Hematopoietic multipotent progenitor cell treated with erythropoietin and hydrocortisone succinate and interleukin-3 and kit ligand, for 8 days (in vitro differentiated cells): ENCODE measurements around the gene KIF3B.
"Not testable (repeated sequence)": the region's sequence is repeated elsewhere in the genome, so short reads cannot be mapped to it uniquely, and the experiment has no call there.

Source experiments
- DNase-seq: peaks from one replicate; pipeline ENCODE4 v3.0.0-alpha.2; 2015

KIF3B gene

DNA sequence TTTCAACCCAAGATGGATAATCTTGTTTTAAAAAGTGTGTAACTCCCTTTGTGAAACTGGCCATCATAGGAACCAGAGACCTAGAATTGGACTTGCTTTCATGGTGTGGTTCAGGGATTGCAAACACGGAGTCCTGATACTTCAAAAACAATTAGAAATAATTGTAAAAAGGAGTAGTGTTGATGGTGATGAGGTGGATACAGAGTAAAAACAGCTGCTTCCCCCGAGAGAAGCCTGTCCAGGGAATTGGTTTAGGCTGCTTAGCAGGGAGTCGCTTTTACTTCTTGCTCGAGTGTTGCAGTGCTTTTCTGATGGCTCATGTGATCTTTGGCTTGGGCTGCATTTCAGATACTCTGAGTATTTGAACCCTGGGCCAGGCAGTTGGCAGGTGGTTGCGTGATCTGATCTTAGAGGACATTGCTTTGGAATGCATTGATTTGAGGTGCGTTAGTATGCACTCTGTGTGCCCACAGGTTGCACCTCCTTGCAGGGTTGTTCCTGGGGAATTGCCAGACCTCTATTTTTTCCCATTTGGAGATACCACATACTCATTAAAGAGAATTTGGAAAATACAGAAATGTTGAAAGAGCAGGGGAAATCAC, 19.5 kb downstream of the KIF3B start:
- DNase-seq: no peak

DNA sequence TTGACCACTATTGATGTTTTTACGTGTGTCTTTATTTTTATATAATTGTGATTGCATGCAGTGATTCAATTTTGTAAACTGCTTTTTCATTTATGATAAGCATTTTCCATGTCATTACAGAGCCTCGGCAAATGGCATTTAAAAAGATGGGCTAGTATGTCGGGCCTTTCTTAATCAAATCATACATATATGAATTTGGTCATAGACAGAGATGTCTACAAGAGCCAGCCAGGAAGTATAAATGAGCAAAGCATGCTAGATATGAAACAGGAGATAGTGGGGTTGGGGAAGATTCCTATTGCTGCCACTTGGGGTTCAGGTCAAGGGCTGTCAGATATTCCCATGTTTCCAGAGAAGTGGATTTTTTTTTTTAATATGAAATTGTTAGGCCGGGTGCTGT, 20.0 kb downstream of the KIF3B start:
- DNase-seq: no peak

DNA sequence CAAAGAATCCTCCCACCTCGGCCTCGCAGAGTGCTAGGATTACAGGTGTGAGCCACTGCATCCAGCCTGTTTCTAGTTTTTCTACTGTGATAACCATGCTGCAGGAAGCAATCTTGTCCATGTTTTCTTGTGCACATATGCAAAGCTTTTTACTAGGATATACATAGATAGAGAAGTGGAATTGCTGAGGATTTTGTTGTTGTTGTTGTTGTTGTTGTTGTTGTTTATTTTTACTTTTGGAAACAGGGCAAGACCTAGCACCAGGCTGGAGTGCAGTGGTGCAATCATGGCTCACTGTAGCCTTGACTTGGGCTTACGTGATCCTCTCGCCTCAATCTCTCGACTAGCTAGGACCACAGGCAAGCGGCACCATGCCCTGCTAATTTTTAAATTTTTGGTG, 23.2 kb downstream of the KIF3B start:
- DNase-seq: no peak

DNA sequence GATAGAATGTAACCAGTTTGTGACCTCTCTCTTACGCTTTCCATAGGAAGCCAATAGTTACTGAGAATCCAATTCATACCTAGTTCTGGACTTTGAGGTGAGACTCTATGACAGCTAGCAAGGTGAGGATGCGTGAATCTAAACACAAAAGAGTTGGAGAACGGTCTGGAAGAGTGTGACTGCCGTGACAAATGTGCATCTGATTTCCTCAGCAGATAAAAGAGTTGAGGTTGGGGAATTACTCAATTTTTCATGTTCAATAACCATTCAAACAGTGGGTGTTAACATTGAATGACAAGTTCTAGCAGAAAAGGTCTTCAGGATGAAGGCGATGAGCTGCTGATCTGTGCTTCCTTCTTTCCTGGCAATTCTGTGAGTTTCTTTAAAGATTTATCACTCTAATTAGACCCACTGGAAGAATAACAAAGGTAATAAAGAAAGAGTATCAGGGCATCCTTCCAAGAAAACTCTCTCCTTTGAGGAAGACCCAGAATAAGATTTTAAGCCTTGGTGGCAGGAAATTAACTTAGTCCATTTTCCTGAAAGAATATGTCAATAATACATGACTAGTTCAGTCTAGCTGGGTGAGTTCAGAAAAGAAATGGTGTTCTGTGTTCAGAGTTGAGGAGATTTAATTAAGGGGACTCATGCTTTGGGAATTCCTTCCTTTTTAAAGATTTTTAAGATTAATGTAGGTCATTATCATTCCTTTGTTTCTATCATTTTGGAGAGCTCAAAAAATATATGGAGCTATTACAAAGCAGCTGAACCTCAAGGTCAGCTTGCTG, 24.5 kb downstream of the KIF3B start:
- DNase-seq: no peak

DNA sequence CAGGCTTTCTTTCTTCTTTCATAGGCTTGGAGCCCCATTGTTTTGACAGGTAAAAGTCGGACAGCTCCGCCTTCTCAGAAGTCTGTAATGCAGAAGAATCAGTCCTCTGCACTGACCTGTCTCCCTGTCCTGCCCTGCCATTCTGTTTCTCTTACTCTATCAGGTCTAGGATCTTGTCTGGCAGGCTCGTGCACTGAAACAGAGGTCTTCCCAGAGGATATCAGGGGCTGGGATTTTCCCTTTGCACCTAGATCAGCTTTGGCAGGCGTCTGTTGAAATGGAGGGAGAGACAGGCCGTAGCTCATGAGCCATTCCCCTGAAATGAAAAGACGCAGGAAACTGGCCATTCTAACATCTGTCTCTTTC, 25.0 kb downstream of the KIF3B start:
- DNase-seq: no peak

DNA sequence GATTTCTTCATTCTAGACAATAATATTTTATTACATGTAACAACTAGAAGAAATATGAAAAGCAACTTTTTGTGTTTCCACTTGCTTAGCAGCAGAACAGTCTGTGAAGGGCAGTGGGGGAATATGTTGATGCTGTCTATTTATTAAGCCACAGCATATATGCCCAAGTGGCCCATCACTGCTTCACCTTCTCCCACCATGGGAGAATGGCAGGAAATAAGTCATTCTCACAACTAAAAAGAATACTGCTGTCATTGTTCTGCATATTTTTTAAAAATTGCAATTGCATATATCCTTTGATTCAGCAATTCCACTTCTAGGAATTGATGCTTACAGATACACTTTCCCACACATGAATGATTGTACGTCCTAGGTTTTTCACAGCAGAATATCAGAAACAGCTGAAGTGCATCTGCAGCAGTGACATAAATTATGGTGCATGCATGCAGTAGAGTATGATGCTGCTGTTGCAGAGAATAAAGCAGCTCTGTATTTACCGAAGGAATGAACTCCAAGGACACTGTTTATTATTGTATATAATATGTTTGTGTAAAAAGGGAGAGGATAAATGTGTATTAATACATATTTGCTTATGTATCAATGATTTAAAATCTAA, 26.8 kb downstream of the KIF3B start:
- no peak for DNase-seq

DNA sequence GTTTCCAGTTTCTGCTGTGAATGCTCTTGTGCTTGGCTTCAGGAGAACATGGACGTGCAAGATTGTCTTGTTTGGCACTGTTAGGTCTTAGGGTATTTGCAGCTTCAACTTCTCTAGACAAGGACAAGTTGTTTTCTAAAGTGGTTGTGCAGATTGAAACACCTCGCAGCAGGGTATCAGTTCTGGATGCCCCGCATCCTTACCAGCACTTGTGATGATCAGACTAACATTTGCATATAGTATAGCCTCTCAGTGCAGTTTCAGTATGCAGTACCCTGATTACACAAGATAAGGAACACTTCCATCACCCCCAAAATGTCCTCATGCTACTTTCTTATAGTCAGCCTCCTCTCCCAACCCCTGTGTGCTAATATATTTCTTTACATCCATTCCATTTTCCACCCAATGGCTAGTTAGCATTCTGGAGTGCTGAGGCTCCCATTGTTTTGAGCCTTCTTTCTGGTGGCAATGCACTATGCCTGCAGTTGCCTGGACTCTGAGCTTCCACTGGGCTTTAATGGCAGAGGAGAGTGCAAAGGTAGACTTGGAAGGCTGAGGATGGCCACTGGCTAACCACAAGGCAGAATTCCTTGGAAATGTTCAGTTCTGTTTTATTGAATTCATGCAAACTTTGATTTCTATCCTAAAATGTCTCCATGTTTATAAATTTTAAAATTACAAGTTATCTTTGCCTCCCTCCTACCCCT, 35.4 kb downstream of the KIF3B start:
- no peak for DNase-seq

DNA sequence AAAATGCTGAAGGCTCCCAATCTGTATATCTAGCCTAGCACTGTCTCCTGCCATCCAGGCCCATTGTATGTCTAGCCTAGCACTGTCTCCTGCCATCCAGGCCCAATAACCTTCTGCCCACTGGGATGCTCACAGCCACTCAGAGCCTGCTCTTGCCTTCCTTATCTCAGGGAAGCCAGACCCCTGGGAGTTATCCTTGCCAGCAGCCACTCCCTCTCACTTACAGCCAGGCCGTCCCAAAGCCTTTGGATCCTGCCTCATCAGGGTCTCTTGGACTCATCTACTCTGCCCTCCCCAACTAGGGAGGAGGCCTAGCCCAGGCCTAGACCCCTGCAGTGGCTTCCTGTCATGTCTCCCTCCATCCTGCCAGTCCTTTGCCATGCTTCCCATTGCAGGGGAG, 37.3 kb downstream of the KIF3B start:
- DNase-seq: peak; percentile 47

DNA sequence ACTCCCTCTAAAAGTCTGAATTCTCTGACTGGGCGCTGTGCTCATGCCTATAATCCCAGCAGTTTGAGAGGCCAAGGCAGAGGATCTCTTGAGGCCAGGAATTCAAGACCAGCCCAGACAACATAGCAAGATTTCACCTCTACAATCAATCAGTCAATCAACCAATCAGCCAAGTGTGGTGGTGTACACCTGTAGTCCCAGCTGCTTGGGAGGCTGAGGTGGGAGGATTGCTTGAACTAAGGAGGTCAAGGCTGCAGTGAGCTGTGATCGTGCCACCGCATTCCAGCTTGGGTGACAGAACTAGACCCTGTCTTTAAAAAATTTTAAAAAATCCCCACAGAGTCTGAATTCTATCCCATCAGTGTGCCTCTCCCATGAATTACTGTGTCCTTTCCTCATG, 37.9 kb downstream of the KIF3B start:
- no peak for DNase-seq

DNA sequence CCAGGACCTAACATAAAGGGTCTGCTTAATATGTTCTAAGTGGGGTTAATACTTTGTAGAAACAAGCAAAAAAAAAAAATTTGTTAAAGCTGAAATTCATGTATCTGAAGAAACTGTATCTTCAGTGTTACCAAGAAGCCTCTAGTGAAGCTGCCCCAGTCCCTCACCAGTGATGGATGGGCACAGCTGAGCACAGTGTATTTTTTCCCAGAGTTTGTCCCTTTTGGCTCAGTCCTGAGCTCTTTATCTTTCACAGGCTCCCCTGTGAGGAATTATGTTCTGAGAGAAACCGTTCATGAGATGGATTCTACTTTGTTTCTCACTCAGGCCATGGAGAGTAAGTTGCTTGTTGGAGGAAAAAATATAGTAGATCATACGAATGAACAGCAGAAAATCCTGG, 38.4 kb downstream of the KIF3B start:
- no peak for DNase-seq

DNA sequence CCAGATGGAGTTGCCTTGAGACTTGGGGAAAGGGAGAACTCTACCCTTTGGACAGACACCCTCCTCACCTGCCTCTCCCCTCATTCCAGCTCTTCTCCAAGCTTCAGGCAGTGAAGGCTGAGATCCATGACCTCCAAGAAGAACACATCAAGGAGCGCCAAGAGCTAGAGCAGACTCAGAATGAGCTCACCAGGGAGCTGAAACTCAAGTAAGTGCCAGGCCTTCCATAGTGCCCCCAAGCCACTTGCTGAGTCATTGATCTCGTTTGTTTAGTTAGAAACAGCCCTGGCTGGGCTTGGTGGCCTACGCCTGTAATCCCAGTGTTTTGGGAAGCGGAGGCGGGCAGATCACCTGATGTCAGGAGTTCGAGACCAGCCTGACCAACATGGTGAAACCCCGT, 39.2 kb downstream of the KIF3B start:
- no peak for DNase-seq

DNA sequence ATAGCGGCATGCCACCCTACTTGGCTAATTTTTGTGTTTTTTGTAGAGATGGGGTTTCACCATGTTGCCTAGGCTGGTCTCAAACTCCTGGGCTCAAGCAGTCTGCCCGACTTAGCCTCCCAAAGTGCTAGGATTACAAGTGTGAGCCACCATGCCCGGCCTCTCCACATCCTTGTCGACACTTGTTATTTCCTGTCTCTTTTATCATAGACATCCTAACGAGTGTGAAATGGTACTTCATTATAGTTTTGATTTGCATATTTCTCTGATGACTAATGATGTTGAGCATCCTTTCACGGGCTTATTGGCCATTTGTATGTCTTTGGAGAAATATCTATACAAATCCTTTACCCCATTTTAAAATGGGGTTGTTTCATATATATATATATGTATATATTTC, 41.6 kb downstream of the KIF3B start:
- no peak for DNase-seq

DNA sequence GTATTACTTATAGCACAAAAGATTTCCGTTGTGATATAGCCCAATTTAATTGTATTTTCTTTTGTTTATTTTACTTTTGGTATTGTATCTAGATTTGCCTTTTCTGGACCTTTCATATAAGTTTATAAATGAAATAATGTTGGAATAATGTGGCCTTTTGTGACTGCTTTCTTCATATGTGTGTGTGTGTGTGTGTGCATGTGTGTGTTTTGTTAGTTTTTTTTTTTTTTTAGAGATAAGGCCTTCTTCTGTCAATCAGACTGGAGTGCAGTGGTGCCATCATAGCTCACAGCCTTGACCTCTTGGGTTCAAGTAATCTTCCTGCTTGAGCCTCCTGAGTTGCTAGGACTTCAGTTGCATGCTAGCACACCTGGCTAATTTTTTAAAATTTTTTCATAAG, 42.9 kb downstream of the KIF3B start:
- no peak for DNase-seq

DNA sequence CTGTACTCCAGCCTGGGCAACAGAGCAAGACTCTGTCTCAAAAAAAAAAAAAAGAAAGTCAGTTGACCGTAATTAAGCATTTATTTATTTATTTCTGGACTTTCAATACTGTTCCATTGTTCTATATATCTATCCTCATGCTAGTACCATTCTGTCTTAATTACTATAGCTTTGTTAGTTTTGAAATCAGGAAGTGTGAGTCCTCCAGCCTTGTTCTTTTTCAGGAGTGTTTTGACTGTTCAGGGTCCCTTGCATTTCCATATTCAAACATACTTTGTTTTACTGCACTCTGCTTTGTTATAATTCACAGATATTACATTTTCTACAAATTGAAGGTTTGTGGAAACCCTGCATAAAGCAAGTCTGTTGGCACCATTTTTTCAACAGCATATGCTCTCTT, 43.9 kb downstream of the KIF3B start:
- no peak for DNase-seq

DNA sequence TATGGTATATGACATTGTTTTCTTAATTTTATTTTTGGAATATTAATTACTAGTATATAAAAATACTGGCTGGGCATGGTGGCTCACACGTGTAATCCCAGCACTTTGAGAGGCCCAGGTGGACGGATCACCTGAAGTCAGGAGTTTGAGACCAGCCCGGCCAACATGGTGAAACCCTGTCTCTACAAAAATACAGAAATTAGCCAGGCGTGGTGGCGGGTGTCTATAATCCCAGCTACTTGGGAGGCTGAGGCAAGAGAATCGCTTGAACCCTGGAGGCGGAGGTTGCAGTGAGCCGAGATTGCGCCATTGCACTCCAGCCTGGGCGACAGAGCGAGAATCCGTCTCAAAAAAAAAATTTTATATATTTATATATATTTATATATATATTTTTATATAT, 44.8 kb downstream of the KIF3B start:
- not testable (repeated sequence) for DNase-seq

DNA sequence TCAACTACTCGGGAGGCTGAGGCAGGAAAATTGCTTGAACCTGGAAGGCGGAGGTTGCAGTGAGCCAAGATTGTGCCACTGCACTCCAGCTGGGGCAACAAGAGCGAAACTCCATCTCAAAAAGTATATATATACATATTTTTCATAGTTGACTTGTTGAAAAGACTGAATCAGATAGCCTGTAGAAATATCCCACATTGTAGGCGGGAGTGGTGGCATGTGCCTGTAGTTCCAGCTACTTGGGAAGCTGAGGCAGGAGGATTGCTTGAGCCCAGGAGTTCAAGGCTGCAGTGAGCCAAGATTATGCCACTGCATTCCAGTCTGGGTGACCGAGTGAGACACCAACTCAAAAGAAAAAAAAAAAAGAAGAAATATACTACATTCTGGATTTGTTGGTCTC, 46.3 kb downstream of the KIF3B start:
- not testable (repeated sequence) for DNase-seq

DNA sequence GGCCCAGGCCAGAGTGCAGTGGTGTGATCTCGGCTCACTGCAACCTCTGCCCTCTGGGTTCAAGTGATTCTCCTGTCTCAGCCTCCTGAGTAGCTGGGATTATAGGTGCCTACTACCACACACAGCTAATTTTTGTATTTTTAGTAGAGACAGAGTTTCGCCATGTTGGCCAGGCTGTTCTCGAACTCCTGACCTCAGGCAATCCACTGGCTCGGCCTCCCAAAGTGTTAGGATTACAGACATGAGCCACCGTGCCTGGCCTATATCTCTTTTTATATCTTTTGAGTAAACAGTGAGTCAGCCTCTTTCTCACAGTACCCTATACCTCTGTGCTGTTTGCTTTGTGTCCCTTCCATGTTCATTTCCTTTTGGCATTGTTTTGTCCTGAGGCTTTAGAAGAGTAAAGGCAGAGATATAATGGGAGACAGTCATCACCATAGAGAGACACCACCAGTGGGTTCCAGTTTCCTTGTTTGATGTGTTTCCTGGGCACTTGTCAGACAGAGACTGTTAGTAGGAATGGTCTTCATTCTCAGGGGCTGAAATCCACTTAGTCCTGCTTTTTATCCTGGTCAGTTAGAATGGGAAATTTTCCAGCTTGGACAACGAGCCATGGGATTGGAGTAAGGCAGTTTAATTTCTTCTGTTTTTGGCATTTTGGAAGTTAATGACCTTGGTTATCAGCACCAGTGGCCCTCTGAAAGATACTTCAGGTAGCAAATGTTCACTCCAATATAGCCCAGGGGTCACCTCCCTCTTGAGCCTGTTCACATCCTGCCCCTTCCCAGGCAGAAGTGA, 48.5 kb downstream of the KIF3B start:
- DNase-seq: peak; percentile 30

DNA sequence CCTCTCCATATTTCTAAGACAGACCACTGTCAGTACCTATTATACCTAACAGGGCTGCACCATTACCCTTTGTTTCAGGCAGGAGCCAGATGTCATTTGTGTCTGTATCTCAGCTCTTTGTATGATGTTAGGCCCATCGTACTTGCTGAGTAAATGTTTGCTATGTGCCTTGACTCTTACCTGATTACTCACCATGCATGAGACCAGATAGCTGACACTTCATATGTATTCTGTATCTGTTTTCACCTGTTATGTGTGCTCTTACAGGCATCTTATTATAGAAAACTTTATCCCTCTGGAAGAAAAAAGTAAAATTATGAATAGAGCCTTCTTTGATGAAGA, 49.0 kb downstream of the KIF3B start:
- DNase-seq: no peak

DNA sequence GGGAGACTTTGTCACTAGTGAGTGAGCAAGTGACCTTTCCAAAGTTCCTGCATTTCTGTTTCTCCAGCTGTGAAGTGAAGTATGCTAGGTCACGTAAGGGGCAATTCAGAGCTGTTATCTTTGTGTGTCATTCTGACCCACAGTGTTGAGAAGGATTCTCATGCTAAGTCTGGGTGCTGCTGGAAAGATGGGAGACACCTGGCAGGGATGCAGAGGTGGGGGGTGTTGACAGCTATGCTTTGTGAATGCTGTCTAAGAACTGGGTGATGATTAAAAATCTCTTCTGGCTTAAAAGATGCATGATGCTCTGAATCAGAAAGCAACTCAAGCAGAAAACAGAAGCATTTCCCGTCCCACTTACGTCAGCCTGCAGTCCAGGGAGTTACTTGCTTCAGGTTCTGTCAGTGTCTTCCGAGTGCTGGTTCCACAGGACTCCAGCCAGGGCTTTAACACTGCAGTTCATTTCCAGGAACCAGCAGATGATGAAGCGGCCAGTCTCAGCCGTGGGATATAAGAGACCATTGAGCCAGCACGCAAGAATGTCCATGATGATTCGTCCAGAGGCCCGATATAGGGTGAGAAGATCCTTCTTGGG, 49.7 kb downstream of the KIF3B start:
- DNase-seq: no peak

DNA sequence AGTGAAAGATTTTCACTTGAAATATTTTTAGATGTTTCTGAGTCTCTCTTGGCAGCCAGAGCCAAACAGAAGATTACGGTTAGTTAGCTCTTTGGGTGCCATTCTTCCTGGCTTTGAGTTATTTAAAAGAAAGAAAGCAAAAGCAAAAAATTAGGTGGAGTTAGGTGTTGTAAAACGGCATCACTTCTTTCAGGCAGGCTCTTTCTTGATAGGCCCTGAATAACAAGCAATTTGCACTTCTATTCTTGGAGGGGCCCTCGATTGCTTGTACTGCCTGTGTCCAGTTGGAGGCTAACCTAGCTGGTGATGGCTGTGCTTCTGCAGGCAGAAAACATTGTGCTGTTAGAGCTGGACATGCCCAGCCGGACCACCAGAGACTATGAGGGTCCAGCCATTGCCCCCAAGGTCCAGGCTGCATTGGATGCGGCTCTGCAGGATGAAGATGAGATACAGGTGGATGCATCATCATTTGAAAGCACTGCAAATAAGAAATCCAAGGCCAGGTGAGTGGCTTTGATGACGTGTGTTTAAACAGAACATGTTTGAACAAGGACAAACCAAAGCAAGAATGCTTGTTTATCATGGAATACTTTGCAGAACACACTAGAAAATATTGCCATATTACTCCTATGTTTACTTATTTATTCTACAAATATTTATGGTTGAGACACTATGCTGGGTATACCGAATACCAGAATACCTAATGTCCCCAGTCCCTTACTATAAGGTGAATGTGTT, 52.5 kb downstream of the KIF3B start:
- no peak for DNase-seq

DNA sequence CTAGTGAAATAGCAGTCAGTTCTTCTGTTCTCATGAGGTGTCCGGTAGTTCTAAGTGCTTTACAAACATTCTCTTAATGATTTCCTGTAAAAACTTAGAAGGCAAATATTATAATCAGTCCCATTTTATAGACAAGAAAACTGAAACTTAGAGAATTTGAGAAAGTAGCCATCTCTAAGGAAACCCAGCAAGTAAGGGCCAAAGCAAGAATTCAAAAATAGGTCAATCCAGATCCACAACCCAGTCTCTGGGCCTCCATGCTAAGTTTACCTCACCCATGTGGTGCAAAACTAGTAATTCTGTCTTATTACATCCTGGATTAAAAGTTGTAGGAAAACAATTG, 53.1 kb downstream of the KIF3B start:
- no peak for DNase-seq

DNA sequence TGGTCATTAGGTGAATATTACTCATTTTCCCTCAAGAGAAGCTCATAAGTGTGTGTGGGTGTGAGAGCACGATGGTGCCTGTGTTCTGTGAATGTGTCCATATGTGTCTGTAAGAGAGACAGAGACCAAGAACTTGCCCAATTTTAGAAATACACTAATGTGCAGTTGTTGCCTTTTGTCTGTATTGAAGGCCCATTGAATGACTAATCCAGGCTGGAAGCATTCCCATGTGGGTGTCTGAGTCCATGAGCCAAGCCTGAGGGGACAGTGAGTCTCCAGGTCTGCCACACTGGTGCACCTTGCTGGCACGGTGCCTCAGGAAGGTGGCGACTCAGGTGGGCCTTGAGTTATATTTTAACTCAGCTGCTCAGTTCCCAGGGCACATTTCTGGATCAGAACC, 55.2 kb downstream of the KIF3B start:
- no peak for DNase-seq
